ENCODE results near the gene FAM110D.

The FAM110D gene

DNA sequence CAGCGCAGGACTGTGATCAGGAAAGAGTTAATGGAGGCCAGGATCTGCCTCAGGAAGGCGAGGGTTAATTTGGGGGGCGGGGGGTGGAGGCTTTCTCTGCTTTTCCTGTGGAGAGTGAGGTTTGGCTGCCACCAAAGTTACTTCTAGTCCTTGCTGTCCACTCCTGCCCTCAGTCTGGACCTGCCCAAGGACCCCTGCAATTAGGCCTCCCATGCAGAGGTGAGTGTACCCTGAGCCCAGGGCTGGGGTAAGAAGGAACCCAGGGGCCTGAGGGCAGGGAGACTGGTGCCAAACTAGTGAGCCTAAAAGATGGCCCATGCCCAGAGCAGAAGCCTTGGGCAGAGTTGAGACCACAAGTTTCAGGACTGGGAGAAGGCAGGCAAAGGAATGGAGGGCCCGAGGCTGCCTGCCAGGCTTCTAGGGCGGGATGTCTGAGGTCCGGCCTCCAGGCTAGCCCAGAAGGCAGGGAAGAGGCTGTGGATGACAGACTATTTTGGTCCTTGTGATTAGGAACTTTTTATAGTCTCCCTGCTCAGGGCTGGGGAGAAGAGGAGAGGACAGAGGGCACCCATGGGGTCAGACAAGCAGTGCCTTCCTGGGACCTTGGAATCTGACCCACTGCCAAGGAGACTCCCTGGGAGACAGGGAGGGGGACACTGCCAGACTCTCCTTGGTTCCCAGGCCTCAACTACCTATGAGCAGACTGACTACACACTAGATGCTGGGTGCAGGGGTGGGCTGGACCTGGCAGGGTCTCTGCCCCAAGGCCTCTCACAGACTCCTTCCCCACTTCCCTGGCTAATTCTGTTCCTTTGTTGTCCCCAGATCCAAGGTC, at the start of gene FAM110D:
Gene FAM110D, plus strand, starts transcription at position 172 of the 835 bp plus-strand sequence. CDS start 2,213 bp downstream, outside the sequence.
- DNase-seq (ENCODE audit: low read depth in 2 of 2) = no peak

DNA sequence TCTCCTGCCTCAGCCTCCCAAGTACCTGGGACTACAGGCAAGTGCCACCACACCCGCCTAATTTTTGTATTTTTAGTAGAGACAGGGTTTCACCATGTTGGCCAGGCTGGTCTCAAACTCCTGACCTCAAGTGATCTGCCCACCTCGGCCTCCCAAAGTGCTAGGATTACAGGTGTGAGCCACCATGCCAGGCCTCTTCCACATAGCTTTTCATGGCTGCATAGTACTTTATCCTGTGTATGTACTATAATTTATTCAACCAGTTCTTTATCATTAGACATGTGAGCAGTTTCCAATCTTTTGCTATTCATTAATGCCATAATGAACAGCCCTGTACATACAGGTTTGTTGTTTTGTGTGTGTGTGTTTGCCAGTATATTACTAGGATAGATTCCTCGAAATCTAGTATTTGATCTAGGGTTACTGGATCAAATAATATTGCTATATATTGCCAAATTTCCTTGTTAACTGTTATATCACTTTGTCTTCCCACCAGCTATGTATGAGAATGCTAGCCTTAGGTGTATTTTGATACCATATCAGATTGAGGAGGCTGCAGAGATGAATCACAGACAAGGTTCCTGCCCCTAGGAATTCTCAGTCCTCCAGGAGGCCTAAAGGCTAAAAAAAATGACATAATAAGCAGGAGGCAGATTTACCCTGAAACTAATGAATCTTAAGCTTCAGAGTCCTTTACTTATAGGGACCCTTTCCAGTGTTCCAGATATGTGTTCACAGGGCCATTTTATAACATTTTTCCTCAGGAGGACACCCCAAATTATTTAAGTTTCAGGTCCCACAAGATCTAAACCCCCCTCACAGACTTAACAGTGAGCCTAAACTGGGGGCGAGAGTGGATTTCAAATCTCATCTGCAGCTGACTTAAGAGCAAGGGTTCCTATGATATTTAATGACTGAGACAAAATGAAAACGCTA, 49.4 kb upstream of the FAM110D start:
- no peak for DNase-seq (ENCODE audit: low read depth in 2 of 2)

DNA sequence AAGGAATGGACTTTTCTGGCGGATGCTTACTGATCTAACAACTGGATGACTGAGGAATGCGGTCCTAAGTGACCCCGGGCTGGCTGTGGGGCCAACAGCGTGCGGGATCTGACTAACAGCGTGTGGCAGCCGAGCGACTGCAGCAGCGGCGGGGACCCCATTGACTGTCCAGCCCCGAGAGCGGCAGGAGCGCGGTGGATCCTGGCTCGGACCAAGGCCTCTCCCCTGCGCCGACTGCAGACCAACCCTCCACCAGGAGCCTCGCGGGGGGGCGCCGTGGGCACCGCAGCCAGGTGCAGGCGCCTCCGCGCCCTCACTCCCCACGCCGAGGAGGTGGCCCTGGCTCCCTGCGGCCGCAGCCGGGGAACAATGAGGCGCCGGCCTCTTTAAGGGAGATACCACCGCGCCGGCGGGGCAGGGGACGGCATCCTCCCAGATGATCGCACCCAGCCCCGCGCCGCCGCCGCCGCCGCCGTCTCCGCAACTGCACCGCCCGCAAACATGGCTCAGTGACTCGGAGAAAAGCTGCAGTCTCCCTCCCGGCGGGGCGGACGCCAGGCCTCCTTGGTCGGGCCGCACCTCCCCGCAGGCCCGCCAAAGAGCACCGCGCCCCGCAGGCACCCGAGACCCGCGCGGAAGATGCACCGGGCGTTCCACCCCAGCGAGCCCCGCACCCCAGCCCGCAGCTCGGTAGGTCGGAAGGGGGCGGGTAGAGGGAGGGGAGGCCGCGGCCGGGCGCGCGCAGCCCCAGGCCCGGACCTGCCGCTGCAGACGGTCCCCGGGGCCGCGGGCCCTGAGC, 47.9 kb upstream of the FAM110D start:
- peak; percentile 33 to 50 for DNase-seq (ENCODE audit: low read depth in 2 of 2)

DNA sequence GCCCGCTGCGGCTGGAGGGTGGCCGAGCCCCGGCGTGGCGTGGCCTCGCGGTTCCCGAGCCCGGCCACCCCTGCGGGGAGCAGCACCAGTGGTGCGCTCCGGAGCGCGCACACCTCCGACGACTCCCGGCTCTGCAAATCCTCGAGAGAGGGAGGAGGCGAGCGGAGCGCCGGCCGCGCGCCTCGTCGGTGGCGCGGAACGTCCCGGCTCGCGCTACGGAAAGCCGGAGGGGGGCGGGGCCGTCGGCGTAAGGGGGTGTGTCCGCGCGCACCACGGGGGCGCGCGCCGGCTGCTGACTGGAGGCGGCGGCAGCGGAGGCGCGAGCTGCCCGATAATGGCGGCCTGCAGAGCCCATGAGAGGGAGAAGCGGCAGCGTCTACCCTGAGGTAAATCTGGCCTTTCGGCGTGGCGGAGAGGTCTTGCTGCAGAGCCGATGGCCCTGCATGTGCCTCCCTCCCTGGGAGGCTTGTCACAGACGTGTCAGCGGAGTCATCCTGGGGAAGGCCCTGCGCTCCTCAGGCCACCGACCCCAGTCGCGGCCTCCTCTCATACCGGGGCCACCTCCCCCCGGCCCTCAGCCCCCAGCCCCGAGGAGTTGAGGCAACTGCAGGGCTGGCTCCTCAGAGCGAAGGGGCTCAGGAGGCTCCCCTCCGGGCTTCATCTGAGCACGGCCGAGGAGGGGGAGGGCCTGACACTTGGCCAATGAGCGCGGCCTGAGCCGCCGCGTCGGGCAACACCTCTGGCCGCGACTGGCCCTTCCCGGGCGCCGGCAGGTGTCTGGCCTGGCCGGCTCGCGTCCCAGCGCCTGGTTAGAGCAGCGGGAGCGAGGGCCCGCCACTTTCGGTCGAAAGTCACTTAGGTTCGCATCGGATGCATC, 47.1 kb upstream of the FAM110D start, which contains the start of gene PDIK1L:
Gene PDIK1L, plus strand, starts transcription at position 295 of the 877 bp plus-strand sequence. CDS start 2,485 bp downstream, outside the sequence.
- peak; percentile 89 to 93 for DNase-seq (ENCODE audit: low read depth in 2 of 2)

DNA sequence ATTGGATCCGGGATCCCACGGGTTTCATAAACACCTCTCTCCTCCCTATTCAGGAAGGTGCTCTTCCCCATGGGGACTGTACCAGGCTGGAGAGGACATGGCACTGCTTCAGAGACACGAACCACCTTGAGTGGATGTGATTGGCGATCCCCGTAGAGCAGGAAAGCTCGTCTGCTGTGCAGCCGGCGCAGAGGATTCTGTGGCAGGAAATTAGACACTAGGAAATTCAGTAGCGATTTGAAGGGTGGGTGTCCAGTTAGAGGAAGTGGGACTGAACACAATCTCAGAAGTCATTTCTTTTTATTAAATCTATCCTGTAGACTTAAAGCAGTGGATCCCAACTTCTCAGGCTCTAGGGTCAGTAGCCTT, 46.5 kb upstream of the FAM110D start:
- no peak for DNase-seq (ENCODE audit: low read depth in 2 of 2)

DNA sequence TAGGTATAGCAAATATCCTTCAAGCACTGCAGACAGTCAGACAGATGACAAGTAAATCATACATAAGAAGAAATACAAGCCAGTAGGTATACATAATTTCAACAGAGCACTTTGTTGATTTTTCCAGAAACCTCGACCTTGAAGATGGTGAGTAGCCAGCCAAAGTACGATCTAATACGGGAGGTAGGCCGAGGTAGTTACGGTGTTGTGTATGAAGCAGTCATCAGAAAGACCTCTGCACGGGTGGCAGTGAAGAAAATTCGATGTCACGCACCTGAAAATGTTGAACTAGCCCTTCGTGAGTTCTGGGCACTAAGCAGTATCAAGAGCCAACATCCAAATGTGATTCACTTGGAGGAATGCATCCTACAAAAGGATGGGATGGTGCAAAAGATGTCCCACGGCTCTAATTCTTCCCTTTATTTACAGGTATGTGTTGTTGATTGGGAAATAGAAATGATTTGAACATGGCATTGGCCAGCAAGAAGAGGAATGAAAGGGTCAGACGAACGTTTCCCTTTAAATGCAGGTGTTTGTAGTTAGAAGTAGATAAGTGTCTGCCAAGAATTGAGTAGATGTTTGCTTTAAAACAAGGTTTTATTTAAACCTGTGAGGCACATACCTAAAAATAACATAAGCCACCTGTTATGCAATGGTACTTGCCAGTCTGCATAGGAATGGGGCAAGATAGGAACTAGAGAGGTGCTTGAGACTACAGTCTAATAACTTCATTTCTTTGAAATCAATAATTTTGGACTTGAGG, 44.5 kb upstream of the FAM110D start:
- DNase-seq (ENCODE audit: low read depth in 2 of 2) = no peak

DNA sequence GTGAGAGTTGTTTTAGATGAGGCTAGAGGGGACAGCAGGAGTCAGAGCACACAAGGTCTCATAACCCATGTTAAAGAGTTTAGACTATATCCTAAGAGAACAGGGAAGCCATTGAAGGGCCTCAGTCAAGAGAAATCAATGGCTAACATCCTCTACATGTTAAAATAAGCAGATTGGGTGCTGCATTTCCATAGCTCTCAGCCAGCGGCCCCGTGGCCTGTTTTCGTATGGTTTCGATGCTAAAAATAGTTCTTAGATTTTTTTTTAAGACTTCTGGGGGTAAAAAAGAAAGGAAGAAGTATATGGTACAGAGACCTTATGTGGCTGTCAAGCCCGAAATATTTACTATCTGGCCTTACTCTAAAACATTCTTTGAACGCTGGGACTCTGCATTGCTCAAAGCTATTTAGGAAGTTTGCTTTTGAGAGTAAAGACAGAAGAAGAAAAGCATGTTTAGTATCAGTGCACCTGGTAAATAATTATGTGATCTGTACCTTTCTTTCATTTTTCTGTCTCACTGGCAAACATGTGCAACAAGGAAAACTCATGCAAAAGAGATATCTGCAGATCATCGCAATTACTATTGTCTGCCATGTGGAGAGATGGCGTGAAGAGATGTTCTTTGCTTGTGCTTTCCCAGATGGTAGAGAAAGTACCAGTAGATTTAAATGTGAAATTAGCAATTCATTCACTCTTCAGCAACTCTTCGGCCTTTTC, 38.8 kb upstream of the FAM110D start:
- no peak for DNase-seq (ENCODE audit: low read depth in 2 of 2)

DNA sequence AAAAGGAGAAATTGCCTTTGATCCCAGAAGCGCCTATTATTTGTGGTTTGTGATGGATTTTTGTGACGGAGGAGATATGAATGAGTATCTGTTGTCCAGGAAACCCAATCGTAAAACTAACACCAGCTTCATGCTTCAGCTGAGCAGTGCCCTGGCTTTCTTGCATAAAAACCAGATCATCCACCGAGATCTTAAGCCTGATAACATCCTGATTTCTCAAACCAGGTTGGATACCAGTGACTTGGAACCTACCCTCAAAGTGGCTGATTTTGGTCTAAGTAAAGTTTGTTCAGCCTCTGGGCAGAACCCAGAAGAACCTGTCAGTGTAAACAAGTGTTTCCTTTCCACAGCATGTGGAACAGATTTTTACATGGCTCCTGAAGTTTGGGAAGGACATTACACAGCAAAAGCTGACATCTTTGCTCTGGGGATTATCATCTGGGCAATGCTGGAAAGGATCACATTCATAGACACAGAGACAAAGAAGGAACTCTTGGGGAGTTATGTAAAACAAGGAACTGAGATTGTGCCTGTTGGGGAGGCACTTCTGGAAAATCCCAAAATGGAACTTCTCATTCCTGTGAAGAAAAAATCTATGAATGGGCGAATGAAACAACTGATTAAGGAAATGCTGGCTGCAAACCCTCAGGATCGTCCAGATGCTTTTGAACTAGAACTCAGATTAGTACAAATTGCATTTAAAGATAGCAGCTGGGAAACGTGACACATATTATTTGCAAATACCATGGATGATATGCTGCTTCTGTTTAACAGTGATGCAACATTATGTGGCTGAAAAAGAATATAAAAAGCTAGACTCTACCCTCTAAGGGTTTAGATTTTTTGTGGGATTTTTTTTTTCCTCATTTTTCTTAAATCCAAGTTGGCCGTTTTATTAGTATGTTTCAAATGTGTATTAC, 36.8 kb upstream of the FAM110D start:
- no peak for DNase-seq (ENCODE audit: low read depth in 2 of 2)

DNA sequence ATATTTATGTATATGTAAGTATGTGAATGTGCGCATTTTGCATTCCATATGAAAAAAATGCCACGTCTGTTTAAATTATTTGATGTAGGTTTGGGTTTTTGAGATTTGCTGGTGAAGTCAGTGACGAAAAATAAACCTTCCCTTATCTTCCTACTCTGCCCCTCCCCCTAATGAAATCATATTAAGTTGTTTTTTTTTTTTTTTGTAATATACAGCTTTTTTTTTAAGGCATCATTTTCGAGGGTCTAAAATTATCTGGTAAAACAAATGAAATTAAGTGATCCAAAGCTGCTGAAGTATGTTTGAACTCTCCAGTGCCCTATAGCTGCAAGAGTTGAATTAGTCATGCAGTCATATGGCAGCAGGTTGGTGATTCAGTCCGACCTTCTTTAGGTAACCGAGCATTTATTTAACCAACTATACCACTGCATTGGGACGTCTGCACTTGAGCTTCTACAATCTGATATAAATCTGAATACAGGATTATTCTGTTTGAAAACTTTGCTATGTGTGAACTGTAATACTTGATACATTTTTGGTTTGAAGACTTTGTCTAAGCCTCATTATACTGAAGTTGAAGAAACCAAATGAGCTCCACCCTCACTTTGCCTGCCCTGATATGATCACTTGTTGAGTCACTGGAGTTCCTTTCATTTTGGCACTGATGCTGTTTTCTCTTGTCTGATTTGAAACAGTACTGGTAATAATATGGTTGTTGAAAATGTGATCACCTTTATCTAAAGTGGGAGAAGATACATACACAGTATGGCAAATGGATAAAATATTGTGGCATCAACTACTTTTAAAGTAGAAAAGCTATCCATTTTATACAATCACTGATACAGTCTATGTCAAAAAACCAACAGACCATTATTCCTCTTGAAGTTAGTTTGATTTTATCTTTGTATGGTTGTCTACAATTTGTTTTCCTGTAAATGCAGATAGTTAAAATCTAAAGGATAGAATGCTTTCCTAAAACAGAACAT, 35.6 kb upstream of the FAM110D start:
- no peak for DNase-seq (ENCODE audit: low read depth in 2 of 2)

DNA sequence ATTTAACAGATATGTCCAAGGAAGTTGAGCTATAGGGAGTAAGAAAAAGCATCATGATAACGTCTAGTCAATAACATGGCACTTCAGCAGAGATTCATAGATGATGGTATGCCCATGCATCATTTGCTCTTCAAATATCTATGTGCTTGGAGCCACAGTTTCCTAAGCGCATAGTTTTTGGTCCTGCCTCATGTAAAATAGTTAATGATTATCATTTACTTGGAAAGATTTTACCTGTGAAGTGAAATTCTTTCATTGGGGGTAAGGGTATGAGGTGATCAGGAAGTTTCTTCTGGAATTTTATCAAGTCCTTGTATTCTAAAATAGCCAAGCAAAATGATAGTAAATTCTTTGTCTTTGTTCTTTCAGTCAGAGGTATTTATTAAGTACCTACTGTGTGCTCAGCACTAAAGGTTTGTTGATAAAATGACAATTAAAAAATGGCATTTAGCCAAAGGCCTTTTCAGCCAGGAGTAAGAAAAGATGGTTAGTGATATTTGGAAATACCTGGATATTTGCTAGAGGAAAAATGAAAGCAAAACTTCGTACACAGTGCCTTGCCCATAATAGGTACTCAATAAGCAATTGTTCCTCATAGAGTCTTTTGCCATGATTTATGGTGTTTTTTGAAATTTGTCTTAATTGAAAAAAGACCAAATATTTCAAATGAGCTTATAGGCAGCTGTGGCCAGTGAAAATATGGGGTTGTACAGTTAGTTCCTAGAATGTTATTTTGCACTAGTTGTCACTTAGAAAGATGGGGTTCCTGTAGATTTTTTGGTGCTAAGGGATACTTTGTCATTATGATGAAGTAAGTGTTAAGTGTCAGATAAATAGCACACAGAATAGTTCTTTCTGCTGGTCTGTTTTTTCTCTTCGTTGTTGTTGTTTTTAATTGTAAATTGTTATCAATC, 34.2 kb upstream of the FAM110D start:
- no peak for DNase-seq (ENCODE audit: low read depth in 2 of 2)

DNA sequence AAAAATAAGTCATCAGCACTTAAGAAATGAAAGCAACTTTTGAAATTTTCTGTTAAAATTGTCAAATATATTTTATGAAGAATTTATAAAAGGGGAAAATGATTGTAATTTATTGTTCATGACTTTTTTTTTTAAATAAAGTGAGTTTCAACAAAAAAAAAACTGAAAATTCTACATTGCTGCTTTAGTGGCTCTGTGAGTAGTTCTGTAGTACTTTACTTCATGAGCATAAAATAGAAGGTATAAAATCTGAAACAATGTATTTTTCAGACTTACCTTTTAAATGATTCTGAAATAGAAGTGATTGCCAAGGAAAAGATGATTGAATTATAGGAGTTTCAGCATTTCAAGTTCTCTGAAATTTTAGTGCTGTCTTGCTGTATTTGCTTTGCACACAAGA, 33.5 kb upstream of the FAM110D start:
- no peak for DNase-seq (ENCODE audit: low read depth in 2 of 2)

DNA sequence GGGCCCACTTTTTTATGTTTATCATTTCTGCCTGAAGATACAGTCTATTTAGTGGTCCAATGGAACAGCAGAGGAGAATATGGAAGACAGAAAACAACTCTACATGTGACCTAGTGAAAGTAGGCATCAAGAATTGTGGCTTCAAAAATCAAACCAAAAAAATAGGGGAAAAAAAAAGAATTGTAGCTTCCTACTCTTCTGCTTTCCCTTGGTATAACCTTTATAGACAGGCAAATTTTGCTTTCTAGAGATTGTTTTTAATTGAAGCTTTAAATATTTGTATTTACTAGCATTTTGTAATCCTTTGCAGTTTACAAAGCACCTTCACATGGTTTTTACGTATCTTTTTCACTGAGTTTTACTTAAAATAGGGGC, 32.9 kb upstream of the FAM110D start:
- DNase-seq (ENCODE audit: low read depth in 2 of 2) = no peak

DNA sequence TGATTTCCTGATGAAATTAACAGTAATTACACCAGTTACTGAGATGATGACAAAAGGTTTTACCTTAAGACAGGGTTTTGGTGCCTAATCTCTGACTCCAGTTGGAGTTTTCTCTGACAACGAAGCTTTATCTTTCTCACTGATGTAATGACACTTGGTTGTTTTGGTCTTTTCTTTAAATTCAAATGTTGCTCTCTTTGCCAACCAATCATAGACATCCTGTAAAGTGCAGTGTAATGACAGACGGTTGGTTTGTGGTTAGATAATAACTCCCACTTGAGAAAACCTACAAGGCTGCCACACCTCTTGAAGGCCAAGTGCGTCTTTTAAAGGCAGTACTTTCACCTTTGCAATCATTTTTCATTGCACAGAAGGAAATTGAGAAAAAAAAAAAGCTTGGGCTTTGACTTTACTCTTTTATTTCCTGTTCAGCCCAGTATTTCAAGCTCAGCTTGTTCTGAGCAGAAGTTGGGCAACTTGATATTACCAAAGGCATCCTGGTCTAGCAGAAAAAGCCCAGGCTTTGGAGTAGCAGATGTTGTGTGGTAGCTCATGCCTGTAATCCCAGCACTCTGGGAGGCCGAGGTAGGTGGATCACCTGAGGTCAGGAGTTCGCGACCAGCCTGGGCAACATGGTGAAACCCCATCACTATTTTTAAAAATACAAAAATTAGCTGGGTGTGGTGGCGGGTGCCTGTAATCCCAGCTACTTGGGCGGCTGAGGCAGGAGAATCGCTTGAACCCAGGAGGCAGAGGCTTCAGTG, 32.4 kb upstream of the FAM110D start:
- peak in 1 of 2 donors; percentile 22 for DNase-seq (ENCODE audit: low read depth in 2 of 2)

DNA sequence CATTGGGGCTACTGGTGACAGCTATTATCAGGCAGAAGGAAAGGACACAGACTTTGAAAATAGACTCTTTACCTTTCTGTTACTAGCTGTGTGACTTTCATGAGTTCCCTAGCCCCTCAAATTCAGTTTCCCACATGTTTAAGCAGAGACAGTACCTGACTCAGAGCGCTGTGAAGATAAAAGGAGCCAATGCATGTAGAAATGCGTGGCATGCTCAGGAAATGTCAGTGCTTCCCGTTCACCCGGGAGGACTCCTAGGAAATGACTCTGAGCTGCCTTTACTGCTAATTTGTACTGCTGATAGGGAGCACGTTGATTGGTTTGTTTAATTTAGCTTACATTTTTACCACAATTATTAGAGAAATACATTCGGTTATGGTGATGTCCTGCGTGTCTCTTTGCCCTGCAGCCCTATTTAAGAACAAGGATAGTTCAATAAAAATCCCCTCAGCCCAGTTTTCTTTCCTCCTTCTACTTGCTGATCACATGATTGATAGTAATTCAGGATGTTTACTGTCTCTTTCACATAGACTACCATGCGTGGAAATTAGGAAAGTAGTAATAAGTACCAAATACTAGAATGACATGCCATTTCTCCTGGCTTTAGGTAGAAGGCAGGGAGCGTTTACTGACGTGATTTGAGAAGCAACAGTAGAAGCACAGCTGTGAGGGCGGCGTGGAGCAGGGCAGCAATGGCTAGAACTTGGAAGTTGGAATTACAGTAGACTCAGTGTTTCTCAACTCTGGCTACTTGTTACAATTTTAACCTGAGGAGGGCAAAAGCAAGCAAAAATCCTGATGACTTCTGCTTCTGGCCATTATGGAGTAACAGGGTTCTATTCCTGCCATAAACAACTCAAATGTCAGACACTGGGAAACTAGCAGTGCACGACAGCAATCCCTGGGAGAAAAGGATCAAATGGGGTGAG, 31.4 kb upstream of the FAM110D start:
- no peak for DNase-seq (ENCODE audit: low read depth in 2 of 2)

Data from stimulated activated CD4-positive, alpha-beta T cell treated with anti-CD3 and anti-CD28 coated beads, Interleukin-1b, Interleukin-23, amount 100 ng/mL, for 1 hour (primary cell).